Cardiac septum (tissue), 1 donor: Measurements from ENCODE around the gene PLCL1. TPM values are rescaled to one million over a fixed set of nuclear protein-coding genes. Genes with fewer than 3 reads are reported as not detected.
"Not testable (repeated sequence)": the region's sequence is repeated elsewhere in the genome, so short reads cannot be mapped to it uniquely, and the experiment has no call there.

Experiments used
- DNase-seq: peaks from one replicate; pipeline ENCODE4 v3.0.0-alpha.2; 2020; ENCODE audit warnings: low spot score
- intact Hi-C: fragments of 100-400 bp; cut with DNase I; formaldehyde crosslinking; loops from one replicate; pipeline ENCODE4 v1.14.0; 2022
- total RNA-seq: library from RNA; stranded (reverse); fragmentation: NEBNext Ultra II Directional; extraction: Animal tissue kit (Norgen Biotek cat#: 25700); gene quantifications from one replicate; pipeline ENCODE4 v1.2.1, GENCODE V29; 2021
- donor health status: DM: no; HTN: no; CAD: no.

PLCL1 gene
- total RNA-seq, 1 donor from 2014 or later, result 82.5 TPM

DNA sequence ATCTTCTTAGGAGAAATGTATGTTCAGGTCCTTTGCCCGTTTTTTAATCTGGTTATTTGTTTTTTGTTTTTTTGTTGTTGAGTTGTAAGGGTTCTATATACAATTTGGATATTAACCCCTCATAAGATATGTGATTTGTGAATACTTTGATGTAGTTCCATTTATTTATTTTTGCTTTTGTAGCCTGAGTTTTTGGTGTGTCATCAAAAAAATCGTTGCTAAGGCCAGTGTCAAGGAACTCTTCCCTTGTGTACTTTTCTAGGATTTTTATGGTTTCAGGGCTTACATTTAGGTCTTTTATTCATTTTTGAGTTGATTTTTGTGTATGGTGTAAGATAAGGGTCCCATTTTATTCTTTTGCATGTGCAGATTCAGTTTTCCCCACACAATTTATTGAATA, 372.6 kb downstream of the PLCL1 start:
- DNase-seq, result no peak
- intact Hi-C loops, result no loop called here

- DNase-seq, result no peak
- intact Hi-C loops, result no loop called here
These were observed 374.4 kb downstream of the PLCL1 start for GRCh38 chr2:198178766-198179165.

- intact Hi-C loops, result no loop called here
- no peak for DNase-seq
These were observed 381.9 kb downstream of the PLCL1 start for GRCh38 chr2:198186257-198186656.

DNA sequence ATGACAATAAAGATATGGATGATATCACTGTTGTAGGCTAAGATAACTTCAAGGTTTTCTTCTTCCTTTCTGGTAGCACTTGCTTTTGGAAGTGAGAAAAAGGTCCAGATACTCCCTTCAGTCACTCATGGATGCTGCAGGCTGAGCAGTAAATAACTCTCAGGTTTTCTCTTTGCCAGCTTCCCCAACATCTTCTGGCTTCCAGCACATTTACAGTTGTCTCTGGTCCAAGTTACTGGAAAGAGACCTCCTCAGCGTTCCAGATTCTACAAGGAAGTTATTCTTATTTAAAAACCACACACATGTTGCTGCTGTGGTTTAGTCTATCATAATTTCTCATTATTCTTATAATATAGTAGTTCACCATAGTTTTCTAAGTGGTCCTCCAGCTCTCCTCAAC, 383.4 kb downstream of the PLCL1 start:
- no peak for DNase-seq
- intact Hi-C loops, result no loop called here

DNA sequence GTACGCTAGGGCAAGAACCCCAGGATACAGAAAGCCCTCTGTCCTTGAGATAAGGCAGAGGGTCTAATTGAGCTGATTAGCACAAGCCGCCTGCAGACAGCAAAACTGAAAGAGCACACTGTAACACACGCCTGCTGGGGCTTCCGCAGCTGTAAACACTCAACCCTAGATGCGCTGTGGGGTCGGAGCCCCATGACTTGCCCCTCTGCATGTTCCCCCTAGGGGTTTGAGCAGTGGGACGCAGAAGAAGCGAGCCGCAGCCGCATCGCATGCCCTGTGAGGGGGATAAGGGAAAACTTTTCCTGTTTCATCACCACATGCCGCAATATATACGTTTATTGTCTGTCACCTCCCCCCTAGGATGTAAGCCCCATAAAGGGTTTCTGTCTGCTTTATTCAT, 384.6 kb downstream of the PLCL1 start:
- intact Hi-C loops, result no loop called here
- no peak for DNase-seq

GRCh38 chr2:198191651-198192050, 387.3 kb downstream of the PLCL1 start:
- intact Hi-C loops, result no loop called here
- no peak for DNase-seq

- DNase-seq, intact Hi-C loops: not testable (repeated sequence)
These were observed 392.2 kb downstream of the PLCL1 start for GRCh38 chr2:198196556-198196955.

Other genes with a start within 250 kb of the PLCL1 start
- 3.5 TPM for gene RFTN2, start 129.0 kb upstream of the PLCL1 start, total RNA-seq
- gene MARS2, start 99.2 kb upstream of the PLCL1 start, total RNA-seq, result 6.7 TPM
- not detected for gene BOLL, start 19.3 kb upstream of the PLCL1 start, total RNA-seq